Activated CD8-positive, alpha-beta memory T cell treated with anti-CD3 and anti-CD28 coated beads for 36 hours (primary cell): Measurements from ENCODE around the gene ARHGAP23. TPM values are rescaled to one million over a fixed set of nuclear protein-coding genes. Genes with fewer than 3 reads are reported as not detected.

ENCODE experiments used
- CTCF ChIA-PET: fragments of 350-600 bp; sonication (Branson Sonifier 250); formaldehyde crosslinking; loops from one replicate; lab custom pipeline; 2021; ENCODE audit warnings: antibody characterized with exemption; lab: Charles Lee
- POLR2A ChIA-PET: fragments of 350-600 bp; sonication (Branson Sonifier 250); formaldehyde crosslinking; loops from one replicate; lab custom pipeline; 2021; ENCODE audit warnings: antibody characterized with exemption; lab: Charles Lee
- total RNA-seq, 2 experiments: library from RNA; stranded (reverse); gene quantifications; one replicate each; pipeline ENCODE4 v1.2.3, GENCODE V29; 2021

The ARHGAP23 gene
- total RNA-seq, 2 experiments from 2014 or later, result 0.13 to 0.27 TPM

GRCh38 chr17:38534498-38534885 lies 106.2 kb downstream of the ARHGAP23 start:
- CTCF ChIA-PET, result interaction anchor here (1.4 kb wide), 1 partner anchor 8 kb away, joined by 3 read pairs; no protein-coding TSS in a partner anchor

GRCh38 chr17:38535886-38536285 lies 107.6 kb downstream of the ARHGAP23 start:
- ChIA-PET POLR2A (no interaction called here), CTCF (no interaction called here)

More at GRCh38 chr17:38534498-38534885, 106.2 kb downstream of the ARHGAP23 start:
- POLR2A ChIA-PET, result no interaction called here

- POLR2A ChIA-PET, result no interaction called here
- CTCF ChIA-PET, result interaction anchor here (0.7 kb wide), 1 partner anchor 124 kb away, joined by 3 read pairs; no protein-coding TSS in a partner anchor
Observed at GRCh38 chr17:38536661-38537060, 108.4 kb downstream of the ARHGAP23 start.

- CTCF ChIA-PET, result interaction anchor here (0.7 kb wide), 1 partner anchor 25 kb away, joined by 3 read pairs; no protein-coding TSS in a partner anchor
- POLR2A ChIA-PET, result no interaction called here
Observed at GRCh38 chr17:38538906-38539305, 110.6 kb downstream of the ARHGAP23 start.

GRCh38 chr17:38539386-38539785 lies 111.1 kb downstream of the ARHGAP23 start:
- POLR2A ChIA-PET, result no interaction called here
- CTCF ChIA-PET, result interaction anchor here (1.6 kb wide), 1 partner anchor 24 kb away, joined by 3 read pairs; no protein-coding TSS in a partner anchor

- ChIA-PET POLR2A (no interaction called here), CTCF (interaction anchor here (0.7 to 2.7 kb wide), 3 partner anchors 18 to 23 kb away, joined by 3 to 5 read pairs (median 3); no protein-coding TSS in a partner anchor)
Observed at GRCh38 chr17:38540514-38541045, 112.3 kb downstream of the ARHGAP23 start.

GRCh38 chr17:38541281-38541680 lies 113.0 kb downstream of the ARHGAP23 start:
- CTCF ChIA-PET, result interaction anchor here (2.7 kb wide), 1 partner anchor 18 kb away, joined by 5 read pairs; no protein-coding TSS in a partner anchor

GRCh38 chr17:38542286-38542685 lies 114.0 kb downstream of the ARHGAP23 start:
- CTCF ChIA-PET, result interaction anchor here (0.5 to 2.7 kb wide), 4 partner anchors 8 to 126 kb away, joined by 3 to 5 read pairs (median 3); no protein-coding TSS in a partner anchor
- POLR2A ChIA-PET, result interaction anchor here (0.5 kb wide), 1 partner anchor 42 kb away, joined by 3 read pairs; no protein-coding TSS in a partner anchor

More at GRCh38 chr17:38541281-38541680, 113.0 kb downstream of the ARHGAP23 start:
- POLR2A ChIA-PET, result no interaction called here

- ChIA-PET POLR2A (no interaction called here), CTCF (interaction anchor here (1.1 kb wide), 1 partner anchor 9 kb away, joined by 3 read pairs; no protein-coding TSS in a partner anchor)
Observed at GRCh38 chr17:38543403-38544174, 115.3 kb downstream of the ARHGAP23 start.

GRCh38 chr17:38544175-38544838 lies 116.0 kb downstream of the ARHGAP23 start:
- ChIA-PET POLR2A (no interaction called here), CTCF (no interaction called here)

GRCh38 chr17:38544839-38545209 lies 116.6 kb downstream of the ARHGAP23 start:
- POLR2A ChIA-PET, result no interaction called here
- CTCF ChIA-PET, result no interaction called here

- ChIA-PET POLR2A (no interaction called here), CTCF (interaction anchor here (0.7 kb wide), 1 partner anchor 48 kb away, joined by 3 read pairs; no protein-coding TSS in a partner anchor)
Observed at GRCh38 chr17:38545531-38546225, 117.4 kb downstream of the ARHGAP23 start.

GRCh38 chr17:38546396-38546795 lies 118.1 kb downstream of the ARHGAP23 start:
- ChIA-PET POLR2A (no interaction called here), CTCF (no interaction called here)

GRCh38 chr17:38547444-38547843 lies 119.2 kb downstream of the ARHGAP23 start:
- CTCF ChIA-PET, result interaction anchor here (0.6 to 1.3 kb wide), 5 partner anchors 11 to 468 kb away, joined by 3 to 7 read pairs (median 3); partner anchors contain the start of gene SOCS7
- POLR2A ChIA-PET, result no interaction called here

- ChIA-PET CTCF (interaction anchor here (1.0 kb wide), 1 partner anchor 9 kb away, joined by 3 read pairs; no protein-coding TSS in a partner anchor), POLR2A (no interaction called here)
Observed at GRCh38 chr17:38549285-38549684, 121.0 kb downstream of the ARHGAP23 start.

GRCh38 chr17:38550661-38551060 lies 122.4 kb downstream of the ARHGAP23 start:
- ChIA-PET CTCF (interaction anchor here (1.0 kb wide), 1 partner anchor 184 kb away, joined by 5 read pairs; no protein-coding TSS in a partner anchor), POLR2A (no interaction called here)

GRCh38 chr17:38551121-38551520 lies 122.9 kb downstream of the ARHGAP23 start:
- POLR2A ChIA-PET, result no interaction called here
- CTCF ChIA-PET, result no interaction called here

GRCh38 chr17:38552343-38552742 lies 124.1 kb downstream of the ARHGAP23 start:
- CTCF ChIA-PET, result interaction anchor here (1.3 to 1.6 kb wide), 2 partner anchors 32 to 54 kb away, joined by 3 read pairs; no protein-coding TSS in a partner anchor
- POLR2A ChIA-PET, result no interaction called here
